ENCODE data around the gene LRRC46. TPM values are rescaled to one million over a fixed set of nuclear protein-coding genes. Genes with fewer than 3 reads are reported as not detected.
A peak's percentile ranks its signal among the peaks of the same experiment; 100 is the strongest.

LRRC46 gene
- total RNA-seq, 1 donor from 2014 or later, result 2.8 TPM

GRCh38 chr17:47851764-47852112 lies 20.3 kb downstream of the LRRC46 start:
- peaks cover 90% of the 10 kb centered on the region for H3K27me3 Mint-ChIP-seq
- DNase-seq (ENCODE audit: extremely low spot score, unreplicated experiment), result no peak
- H3K4me1 Mint-ChIP-seq (ENCODE audit: unreplicated experiment), result peaks cover 9% of the 10 kb centered on the region
- H3K36me3 Mint-ChIP-seq, result no peaks in the 10 kb centered on the region
- no peaks in the 10 kb centered on the region for H3K9me3 Mint-ChIP-seq
- H3K4me3 Mint-ChIP-seq, result peak overlapping the region; percentile 64
- TF ChIP-seq, protein P1, sequence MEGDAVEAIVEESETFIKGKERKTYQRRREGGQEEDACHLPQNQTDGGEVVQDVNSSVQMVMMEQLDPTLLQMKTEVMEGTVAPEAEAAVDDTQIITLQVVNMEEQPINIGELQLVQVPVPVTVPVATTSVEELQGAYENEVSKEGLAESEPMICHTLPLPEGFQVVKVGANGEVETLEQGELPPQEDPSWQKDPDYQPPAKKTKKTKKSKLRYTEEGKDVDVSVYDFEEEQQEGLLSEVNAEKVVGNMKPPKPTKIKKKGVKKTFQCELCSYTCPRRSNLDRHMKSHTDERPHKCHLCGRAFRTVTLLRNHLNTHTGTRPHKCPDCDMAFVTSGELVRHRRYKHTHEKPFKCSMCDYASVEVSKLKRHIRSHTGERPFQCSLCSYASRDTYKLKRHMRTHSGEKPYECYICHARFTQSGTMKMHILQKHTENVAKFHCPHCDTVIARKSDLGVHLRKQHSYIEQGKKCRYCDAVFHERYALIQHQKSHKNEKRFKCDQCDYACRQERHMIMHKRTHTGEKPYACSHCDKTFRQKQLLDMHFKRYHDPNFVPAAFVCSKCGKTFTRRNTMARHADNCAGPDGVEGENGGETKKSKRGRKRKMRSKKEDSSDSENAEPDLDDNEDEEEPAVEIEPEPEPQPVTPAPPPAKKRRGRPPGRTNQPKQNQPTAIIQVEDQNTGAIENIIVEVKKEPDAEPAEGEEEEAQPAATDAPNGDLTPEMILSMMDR (conservative IDR thresholded peaks at IDR 0.05), result no peak
- no peak overlapping the region for H3K27ac Mint-ChIP-seq

GRCh38 chr17:47852113-47852949 lies 20.9 kb downstream of the LRRC46 start:
- Mint-ChIP-seq H3K36me3 (no peaks in the 10 kb centered on the region), H3K27me3 (peaks cover 90% of the 10 kb centered on the region), H3K27ac (no peak overlapping the region), H3K4me3 (peak overlapping the region; percentile 64), H3K4me1 (ENCODE audit: unreplicated experiment) (peaks cover 9% of the 10 kb centered on the region), H3K9me3 (no peaks in the 10 kb centered on the region)
- TF ChIP-seq, protein P1 (conservative IDR thresholded peaks at IDR 0.05), result no peak
- no peak for DNase-seq (ENCODE audit: extremely low spot score, unreplicated experiment)

DNA sequence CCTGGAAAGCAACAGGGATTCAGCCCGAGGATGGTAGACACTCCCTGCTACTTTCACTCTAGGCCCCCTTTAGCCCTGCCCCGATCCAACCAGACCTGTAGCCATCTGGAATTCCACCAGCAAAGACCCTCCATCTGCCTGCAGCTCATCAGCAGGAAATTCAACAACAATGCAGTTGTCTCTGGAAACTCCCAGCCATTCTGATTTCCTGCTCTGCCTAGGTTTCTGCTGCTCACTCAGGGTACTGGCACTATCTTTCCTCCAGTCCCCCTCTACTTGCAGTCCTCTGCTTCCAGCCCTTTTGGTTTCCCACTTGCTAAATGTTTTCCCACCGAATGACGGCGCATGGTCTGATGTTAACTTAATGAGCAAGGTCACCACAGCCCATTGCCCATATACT lies 22.1 kb downstream of the LRRC46 start:
- no peaks in the 10 kb centered on the region for H3K9me3 Mint-ChIP-seq
- no peak for DNase-seq (ENCODE audit: extremely low spot score, unreplicated experiment)
- H3K4me1 Mint-ChIP-seq (ENCODE audit: unreplicated experiment), result peaks cover 9% of the 10 kb centered on the region
- TF ChIP-seq, protein P1 (conservative IDR thresholded peaks at IDR 0.05), result no peak
- no peak overlapping the region for H3K27ac Mint-ChIP-seq
- no peak overlapping the region for H3K4me3 Mint-ChIP-seq
- peaks cover 88% of the 10 kb centered on the region for H3K27me3 Mint-ChIP-seq
- H3K36me3 Mint-ChIP-seq, result no peaks in the 10 kb centered on the region

DNA sequence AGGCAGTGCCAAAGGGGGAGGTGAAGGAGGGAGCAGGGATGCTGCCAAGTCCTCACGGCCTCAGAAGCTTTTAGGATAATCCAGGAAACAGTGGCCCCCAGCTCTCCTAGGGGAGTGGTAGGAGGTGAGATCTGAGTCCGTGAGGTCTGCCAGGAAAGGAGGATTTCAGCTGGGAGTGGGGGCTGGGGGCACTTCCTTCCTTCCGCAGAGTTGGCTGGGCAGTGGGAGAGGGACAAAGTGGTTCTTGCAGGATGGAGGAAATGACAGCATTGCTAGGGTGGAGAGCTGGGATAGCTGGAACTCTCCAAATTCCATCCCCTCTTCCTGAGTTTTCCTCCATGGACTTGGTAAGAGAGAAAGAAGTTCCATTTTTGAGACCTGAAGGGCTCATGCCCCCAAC lies 24.3 kb downstream of the LRRC46 start:
- Mint-ChIP-seq H3K36me3 (no peaks in the 10 kb centered on the region), H3K4me3 (no peak overlapping the region), H3K9me3 (no peaks in the 10 kb centered on the region), H3K27me3 (peaks cover 85% of the 10 kb centered on the region), H3K4me1 (ENCODE audit: unreplicated experiment) (peaks cover 5% of the 10 kb centered on the region), H3K27ac (no peak overlapping the region)
- TF ChIP-seq, protein P1 (conservative IDR thresholded peaks at IDR 0.05), result no peak
- no peak for DNase-seq (ENCODE audit: extremely low spot score, unreplicated experiment)

DNA sequence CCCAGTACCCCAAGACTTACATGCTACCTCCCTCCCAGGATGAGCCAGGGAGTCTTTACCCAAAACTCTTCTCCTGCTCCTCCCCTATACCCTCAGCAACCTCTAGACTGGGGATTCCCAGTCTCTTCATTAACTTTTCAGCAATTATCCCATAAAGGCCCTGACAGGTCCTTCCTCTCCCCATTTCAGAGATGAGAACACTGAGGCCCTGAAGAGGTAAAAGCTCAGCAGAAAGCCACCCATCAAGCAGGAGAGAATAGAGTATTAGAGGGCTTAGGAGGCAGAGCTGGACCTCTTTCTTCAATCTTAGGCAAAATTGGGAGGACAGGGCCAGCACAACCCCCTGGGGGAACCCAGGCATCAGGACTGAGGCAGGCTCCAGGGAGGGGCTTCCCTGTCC lies 25.4 kb downstream of the LRRC46 start:
- no peaks in the 10 kb centered on the region for H3K36me3 Mint-ChIP-seq
- peaks cover 82% of the 10 kb centered on the region for H3K27me3 Mint-ChIP-seq
- TF ChIP-seq, protein P1 (conservative IDR thresholded peaks at IDR 0.05), result no peak

More for the DNA sequence above, 25.4 kb downstream of the LRRC46 start:
- no peak for DNase-seq (ENCODE audit: extremely low spot score, unreplicated experiment)
- H3K4me3 Mint-ChIP-seq, result no peak overlapping the region
- no peak overlapping the region for H3K27ac Mint-ChIP-seq
- peaks cover 5% of the 10 kb centered on the region for H3K4me1 Mint-ChIP-seq (ENCODE audit: unreplicated experiment)
- no peaks in the 10 kb centered on the region for H3K9me3 Mint-ChIP-seq
